Adipocyte (in vitro differentiated cells): ENCODE data around the gene RABEP1.

Source experiments
- DNase-seq: peaks from one replicate; pipeline ENCODE4 v3.0.0-alpha.2; 2015; ENCODE audit warnings: low read depth
- H3K27me3 ChIP-seq: replicated peaks from 2 replicates; pipeline ENCODE4 v1.7.0; 2013; ENCODE audit warnings: mild to moderate bottlenecking, low read length, moderate library complexity; ENCODE audit not compliant: control insufficient read depth, insufficient read depth
- H3K36me3 ChIP-seq: 2 replicates; pipeline ENCODE4 v1.7.0; 2013; ENCODE audit warnings: low read length, mild to moderate bottlenecking, moderate library complexity; ENCODE audit not compliant: control insufficient read depth, insufficient read depth, severe bottlenecking
- H3K4me1 ChIP-seq: 2 replicates; pipeline ENCODE4 v1.7.0; 2013; ENCODE audit warnings: mild to moderate bottlenecking, low read length, moderate library complexity; ENCODE audit not compliant: control insufficient read depth, insufficient read depth
- H3K4me3 ChIP-seq: 2 replicates; pipeline ENCODE4 v1.7.0; 2013; ENCODE audit warnings: mild to moderate bottlenecking, low read length, moderate library complexity
- H3K9ac ChIP-seq: 2 replicates; pipeline ENCODE4 v1.7.0; 2013; ENCODE audit warnings: mild to moderate bottlenecking, low read length, moderate library complexity
- H3K9me3 ChIP-seq: 2 replicates; pipeline ENCODE4 v1.7.0; 2013; ENCODE audit warnings: mild to moderate bottlenecking, low read length, moderate library complexity; ENCODE audit not compliant: control insufficient read depth

The RABEP1 gene

GRCh38 chr17:5410594-5411272 is 128.6 kb downstream of the RABEP1 start:
- H3K9me3 ChIP-seq: no peaks in the 10 kb centered on the region
- no peak for DNase-seq
- H3K27me3 ChIP-seq: no peaks in the 10 kb centered on the region
- H3K9ac ChIP-seq: no peak overlapping the region
- no peak overlapping the region for H3K4me3 ChIP-seq
- peaks cover 76% of the 10 kb centered on the region for H3K36me3 ChIP-seq
- peaks cover 31% of the 10 kb centered on the region for H3K4me1 ChIP-seq

GRCh38 chr17:5413682-5414081 is 131.6 kb downstream of the RABEP1 start:
- Histone ChIP-seq H3K9me3 (no peaks in the 10 kb centered on the region), H3K9ac (peak overlapping the region; percentile 57), H3K27me3 (no peaks in the 10 kb centered on the region), H3K36me3 (peaks cover 53% of the 10 kb centered on the region), H3K4me3 (peak overlapping the region; percentile 63), H3K4me1 (peaks cover 30% of the 10 kb centered on the region)
- peak; percentile 89 for DNase-seq

GRCh38 chr17:5416901-5417300 is 134.8 kb downstream of the RABEP1 start:
- Histone ChIP-seq H3K27me3 (no peaks in the 10 kb centered on the region), H3K9me3 (no peaks in the 10 kb centered on the region), H3K4me3 (no peak overlapping the region), H3K4me1 (peaks cover 42% of the 10 kb centered on the region), H3K36me3 (peaks cover 34% of the 10 kb centered on the region), H3K9ac (no peak overlapping the region)
- DNase-seq: no peak

- H3K9ac ChIP-seq: peak overlapping the region; percentile 92
- H3K27me3 ChIP-seq: no peaks in the 10 kb centered on the region
- H3K4me3 ChIP-seq: peak overlapping the region; percentile 95
- peaks cover 40% of the 10 kb centered on the region for H3K36me3 ChIP-seq
- DNase-seq: peak; percentile 70
- H3K9me3 ChIP-seq: no peaks in the 10 kb centered on the region
- H3K4me1 ChIP-seq: peaks cover 37% of the 10 kb centered on the region
Observed at GRCh38 chr17:5418858-5419355, 136.8 kb downstream of the RABEP1 start.

- peak; percentile 99 for DNase-seq
- Histone ChIP-seq H3K36me3 (peaks cover 44% of the 10 kb centered on the region), H3K9me3 (no peaks in the 10 kb centered on the region), H3K4me3 (peak within 1 kb of the TSS; percentile 95), H3K4me1 (peaks cover 34% of the 10 kb centered on the region), H3K9ac (peak within 1 kb of the TSS; percentile 92), H3K27me3 (no peaks in the 10 kb centered on the region)
Observed at GRCh38 chr17:5419356-5419958, 137.4 kb downstream of the RABEP1 start, which contains the start of gene NUP88. NUP88 (minus strand) TSS chr17:5419662; CDS start chr17:5419650, 12 bp downstream.

- no peaks in the 10 kb centered on the region for H3K9me3 ChIP-seq
- peak within 1 kb of the TSS; percentile 95 for H3K4me3 ChIP-seq
- no peaks in the 10 kb centered on the region for H3K27me3 ChIP-seq
- DNase-seq: peak; percentile 88
- peak within 1 kb of the TSS; percentile 92 for H3K9ac ChIP-seq
- peaks cover 49% of the 10 kb centered on the region for H3K36me3 ChIP-seq
- H3K4me1 ChIP-seq: peaks cover 34% of the 10 kb centered on the region
Observed at GRCh38 chr17:5419959-5420653, 138.0 kb downstream of the RABEP1 start, which contains the start of gene RPAIN. RPAIN (plus strand) TSS chr17:5420182; CDS start chr17:5420211, 29 bp downstream.

GRCh38 chr17:5422505-5422904 is 140.4 kb downstream of the RABEP1 start:
- peaks cover 34% of the 10 kb centered on the region for H3K4me1 ChIP-seq
- peak overlapping the region; percentile 27 for H3K9ac ChIP-seq
- peak overlapping the region; percentile 4 for H3K4me3 ChIP-seq
- H3K36me3 ChIP-seq: peaks cover 59% of the 10 kb centered on the region
- peak; percentile 61 for DNase-seq
- H3K9me3 ChIP-seq: no peaks in the 10 kb centered on the region
- no peaks in the 10 kb centered on the region for H3K27me3 ChIP-seq

- H3K9me3 ChIP-seq: no peaks in the 10 kb centered on the region
- peaks cover 28% of the 10 kb centered on the region for H3K4me1 ChIP-seq
- H3K36me3 ChIP-seq: peaks cover 83% of the 10 kb centered on the region
- no peaks in the 10 kb centered on the region for H3K27me3 ChIP-seq
- H3K4me3 ChIP-seq: no peak overlapping the region
- no peak for DNase-seq
- H3K9ac ChIP-seq: no peak overlapping the region
Observed at GRCh38 chr17:5424909-5425308, 142.8 kb downstream of the RABEP1 start.

- H3K36me3 ChIP-seq: peaks cover 92% of the 10 kb centered on the region
Observed at GRCh38 chr17:5425826-5426225, 143.7 kb downstream of the RABEP1 start.

GRCh38 chr17:5429191-5429887 is 147.3 kb downstream of the RABEP1 start:
- Histone ChIP-seq H3K36me3 (peaks cover 97% of the 10 kb centered on the region), H3K9me3 (no peaks in the 10 kb centered on the region), H3K4me3 (no peak overlapping the region), H3K4me1 (peaks cover 2% of the 10 kb centered on the region), H3K27me3 (no peaks in the 10 kb centered on the region), H3K9ac (no peak overlapping the region)
- peak; percentile 7 for DNase-seq

More at GRCh38 chr17:5425826-5426225, 143.7 kb downstream of the RABEP1 start:
- Histone ChIP-seq H3K4me3 (no peak overlapping the region), H3K9me3 (no peaks in the 10 kb centered on the region), H3K4me1 (peaks cover 24% of the 10 kb centered on the region), H3K27me3 (no peaks in the 10 kb centered on the region), H3K9ac (no peak overlapping the region)
- no peak for DNase-seq
